NCI-H226 (cell line): Measurements from ENCODE around the gene EFCAB6.

ENCODE experiments used
- DNase-seq: peaks from one replicate; pipeline ENCODE4 v3.0.0-alpha.2; 2015

The EFCAB6 gene

GRCh38 chr22:43743929-43744643 is 68.0 kb downstream of the EFCAB6 start:
- DNase-seq = no peak

- DNase-seq = no peak
Measured at GRCh38 chr22:43743131-43743530, 69.0 kb downstream of the EFCAB6 start.

GRCh38 chr22:43742154-43742950 is 69.8 kb downstream of the EFCAB6 start:
- no peak for DNase-seq

GRCh38 chr22:43740587-43741270 is 71.4 kb downstream of the EFCAB6 start:
- DNase-seq = no peak

- no peak for DNase-seq
Measured at GRCh38 chr22:43739851-43740379, 72.2 kb downstream of the EFCAB6 start.

- no peak for DNase-seq
Measured at GRCh38 chr22:43737150-43737828, 74.8 kb downstream of the EFCAB6 start.

- no peak for DNase-seq
Measured at GRCh38 chr22:43736651-43737050, 75.5 kb downstream of the EFCAB6 start.

GRCh38 chr22:43734370-43735150 is 77.5 kb downstream of the EFCAB6 start:
- no peak for DNase-seq

- no peak for DNase-seq
Measured at GRCh38 chr22:43733138-43733537, 79.0 kb downstream of the EFCAB6 start.

- no peak for DNase-seq
Measured at GRCh38 chr22:43731988-43732387, 80.1 kb downstream of the EFCAB6 start.

GRCh38 chr22:43726964-43727543 is 85.1 kb downstream of the EFCAB6 start:
- DNase-seq = no peak

- DNase-seq = peak; percentile 2
Measured at GRCh38 chr22:43726322-43726721, 85.8 kb downstream of the EFCAB6 start.

GRCh38 chr22:43723816-43724215 is 88.3 kb downstream of the EFCAB6 start:
- no peak for DNase-seq

GRCh38 chr22:43722444-43722843 is 89.7 kb downstream of the EFCAB6 start:
- DNase-seq = no peak

GRCh38 chr22:43720716-43721115 is 91.4 kb downstream of the EFCAB6 start:
- no peak for DNase-seq

GRCh38 chr22:43714104-43714503 is 98.0 kb downstream of the EFCAB6 start:
- DNase-seq = no peak

- DNase-seq = no peak
Measured at GRCh38 chr22:43711681-43712080, 100.4 kb downstream of the EFCAB6 start.

- no peak for DNase-seq
Measured at GRCh38 chr22:43707648-43708047, 104.5 kb downstream of the EFCAB6 start.

GRCh38 chr22:43706571-43707328 is 105.4 kb downstream of the EFCAB6 start:
- no peak for DNase-seq

GRCh38 chr22:43706151-43706550 is 106.0 kb downstream of the EFCAB6 start:
- DNase-seq = no peak

GRCh38 chr22:43704051-43704450 is 108.1 kb downstream of the EFCAB6 start:
- DNase-seq = no peak
